ENCODE results near the gene SLAMF7. TPM values are rescaled to one million over a fixed set of nuclear protein-coding genes. Genes with fewer than 3 reads are reported as not detected.
"Not testable (repeated sequence)": the region's sequence is repeated elsewhere in the genome, so short reads cannot be mapped to it uniquely, and the experiment has no call there.

Gene SLAMF7
- total RNA-seq, 1 donor from 2014 or later, result not detected

- DNase-seq, result no peak
Observed at GRCh38 chr1:160720356-160721085, 18.5 kb upstream of the SLAMF7 start.

- DNase-seq, result no peak
Observed at GRCh38 chr1:160721473-160721872, 17.6 kb upstream of the SLAMF7 start.

GRCh38 chr1:160722726-160723125 is 16.3 kb upstream of the SLAMF7 start:
- DNase-seq, result no peak

GRCh38 chr1:160723332-160723731 is 15.7 kb upstream of the SLAMF7 start:
- no peak for DNase-seq

- DNase-seq, result no peak
Observed at GRCh38 chr1:160724465-160725242, 14.4 kb upstream of the SLAMF7 start.

GRCh38 chr1:160726114-160726497 is 12.9 kb upstream of the SLAMF7 start:
- no peak for DNase-seq

- peak; percentile 26 for DNase-seq
Observed at GRCh38 chr1:160726498-160727315, 12.3 kb upstream of the SLAMF7 start.

GRCh38 chr1:160727316-160727640 is 11.8 kb upstream of the SLAMF7 start:
- DNase-seq, result no peak

- DNase-seq, result not testable (repeated sequence)
Observed at GRCh38 chr1:160731564-160731963, 7.5 kb upstream of the SLAMF7 start.

GRCh38 chr1:160731990-160732389 is 7.1 kb upstream of the SLAMF7 start:
- DNase-seq, result no peak

- DNase-seq, result no peak
Observed at GRCh38 chr1:160733898-160734297, 5.1 kb upstream of the SLAMF7 start.

- DNase-seq, result no peak
Observed at GRCh38 chr1:160734301-160734700, 4.7 kb upstream of the SLAMF7 start.

- no peak for DNase-seq
Observed at GRCh38 chr1:160738271-160738670, 776 bp upstream of the SLAMF7 start.

- no peak for DNase-seq
Observed at GRCh38 chr1:160740133-160740688, 1.2 kb downstream of the SLAMF7 start.

- no peak for DNase-seq
Observed at GRCh38 chr1:160741092-160741501, 2.0 kb downstream of the SLAMF7 start.

GRCh38 chr1:160741612-160742348 is 2.7 kb downstream of the SLAMF7 start:
- no peak for DNase-seq

- DNase-seq, result no peak
Observed at GRCh38 chr1:160742428-160743127, 3.5 kb downstream of the SLAMF7 start.

GRCh38 chr1:160743266-160743665 is 4.2 kb downstream of the SLAMF7 start:
- DNase-seq, result no peak

GRCh38 chr1:160744199-160744851 is 5.3 kb downstream of the SLAMF7 start:
- DNase-seq, result no peak

GRCh38 chr1:160744852-160745520 is 5.9 kb downstream of the SLAMF7 start:
- no peak for DNase-seq
